GM10248 (cell line): ENCODE results near the gene MIAT.

ENCODE experiments used
- CTCF ChIA-PET: fragments of 300-600 bp; sonication (Branson Sonifier 250); formaldehyde crosslinking; extraction: SDS; loops from one replicate; lab custom pipeline; 2021; ENCODE audit warnings: antibody characterized with exemption; lab: Yijun Ruan, JAX
- POLR2A ChIA-PET: fragments of 350-650 bp; sonication (Branson Sonifier 250); formaldehyde crosslinking; extraction: SDS; loops from one replicate; lab custom pipeline; 2020; ENCODE audit warnings: antibody characterized with exemption; lab: Yijun Ruan, JAX
- DNase-seq: peaks from one replicate; pipeline ENCODE4 v3.0.0; 2012; ENCODE audit errors: extremely low spot score
- CTCF ChIP-seq: IDR thresholded peaks from 2 replicates; pipeline ENCODE4 v1.5.1; 2012; ENCODE audit warnings: mild to moderate bottlenecking, low read depth; ENCODE audit errors: extremely low read depth, missing control alignments, control extremely low read depth

Gene MIAT

GRCh38 chr22:26629988-26630761, 27.2 kb upstream of the MIAT start:
- CTCF ChIA-PET = no interaction called here
- POLR2A ChIA-PET = no interaction called here
- TF ChIP-seq CTCF = no peak
- no peak for DNase-seq

- no peak for TF ChIP-seq CTCF
- DNase-seq = no peak
- ChIA-PET CTCF (interaction anchor here (0.9 kb wide), 1 partner anchor 11 kb away, joined by 5 read pairs; no protein-coding TSS in a partner anchor), POLR2A (no interaction called here)
These were observed 26.1 kb upstream of the MIAT start for GRCh38 chr22:26631282-26631681.

GRCh38 chr22:26632422-26633155, 24.8 kb upstream of the MIAT start:
- CTCF ChIA-PET = interaction anchor here (1.4 kb wide), 1 partner anchor 9 kb away, joined by 5 read pairs; no protein-coding TSS in a partner anchor
- DNase-seq = no peak
- TF ChIP-seq CTCF = no peak
- POLR2A ChIA-PET = no interaction called here

- POLR2A ChIA-PET = no interaction called here
- CTCF ChIA-PET = interaction anchor here (1.4 kb wide), 1 partner anchor 8 kb away, joined by 5 read pairs; no protein-coding TSS in a partner anchor
- no peak for DNase-seq
- TF ChIP-seq CTCF = no peak
These were observed 23.2 kb upstream of the MIAT start for GRCh38 chr22:26634189-26634588.

GRCh38 chr22:26635117-26635516, 22.3 kb upstream of the MIAT start:
- no peak for DNase-seq
- no peak for TF ChIP-seq CTCF
- ChIA-PET CTCF (interaction anchor here (1.0 kb wide), 1 partner anchor 23 kb away, joined by 4 read pairs; the partner anchor contains the start of gene MIAT), POLR2A (no interaction called here)

GRCh38 chr22:26636296-26636695, 21.1 kb upstream of the MIAT start:
- TF ChIP-seq CTCF = no peak
- ChIA-PET CTCF (no interaction called here), POLR2A (no interaction called here)
- DNase-seq = no peak
